IMR-90 (cell line): ENCODE data around the gene SLC26A11. TPM values are rescaled to one million over a fixed set of nuclear protein-coding genes. Genes with fewer than 3 reads are reported as not detected.

Source experiments
- ATAC-seq: fragments of 200-7000 bp; cut with Tn5 transposase; 2 replicates; pipeline ENCODE4 v1.9.1; 2020; ENCODE audit warnings: low read depth, mild to moderate bottlenecking, moderate library complexity
- BruUV-seq: library from RNA; stranded (reverse); fragments of 400-500 nt; replicated peaks from 2 replicates; lab custom pipeline; 2021; lab: Mats Ljungman, UMichigan
- CTCF ChIA-PET: fragments of 300-600 bp; formaldehyde crosslinking; extraction: SDS; loops from one replicate; lab custom pipeline; 2021; ENCODE audit warnings: antibody characterized with exemption; lab: Yijun Ruan, JAX
- POLR2A ChIA-PET: fragments of 300-600 bp; sonication (Branson Sonifier 250); formaldehyde crosslinking; loops from one replicate; lab custom pipeline; 2022; ENCODE audit warnings: antibody characterized with exemption; ENCODE audit not compliant: unreplicated experiment; lab: Charles Lee
- DNase-seq: peaks from one replicate; pipeline ENCODE4 v3.0.0; 2013
- H2AFZ ChIP-seq: replicated peaks from 2 replicates; pipeline ENCODE3; 2013; ENCODE audit warnings: low read length, mild to moderate bottlenecking; ENCODE audit not compliant: poor library complexity
- H2AK5ac ChIP-seq: 2 replicates; pipeline ENCODE4 v1.6.1; 2013; ENCODE audit warnings: low read depth, low read length, inconsistent platforms
- H2AK9ac ChIP-seq: replicated peaks from 2 replicates; pipeline ENCODE3; 2013; ENCODE audit warnings: mild to moderate bottlenecking, low read depth, low read length, moderate library complexity; ENCODE audit not compliant: poor library complexity
- H2BK120ac ChIP-seq: 2 replicates; pipeline ENCODE4 v1.6.1; 2013; ENCODE audit warnings: low read depth, low read length, inconsistent platforms
- H2BK15ac ChIP-seq: 3 replicates; pipeline ENCODE4 v1.6.1; 2013; ENCODE audit warnings: low read depth, low read length, inconsistent platforms
- H2BK20ac ChIP-seq: 2 replicates; pipeline ENCODE4 v1.6.1; 2013; ENCODE audit warnings: low read depth, mild to moderate bottlenecking, inconsistent platforms, low read length, moderate library complexity
- H2BK5ac ChIP-seq: 2 replicates; pipeline ENCODE4 v1.6.1; 2013; ENCODE audit warnings: mild to moderate bottlenecking, low read depth, low read length, inconsistent platforms; ENCODE audit not compliant: poor library complexity, severe bottlenecking
- H3K14ac ChIP-seq: replicated peaks from 2 replicates; pipeline ENCODE4 v1.6.1; 2013; ENCODE audit warnings: low read depth, low read length, inconsistent platforms
- H3K18ac ChIP-seq: 2 replicates; pipeline ENCODE4 v1.6.1; 2013; ENCODE audit warnings: low read depth, low read length, control low read depth
- H3K23ac ChIP-seq: 2 replicates; pipeline ENCODE4 v1.6.1; 2013; ENCODE audit warnings: low read depth, low read length, inconsistent platforms
- H3K27ac ChIP-seq: 2 replicates; pipeline ENCODE4 v1.5.1; 2013; ENCODE audit warnings: mild to moderate bottlenecking, control low read depth, low read length; ENCODE audit not compliant: insufficient read depth
- H3K27me3 ChIP-seq: 2 replicates; pipeline ENCODE4 v1.6.1; 2013; ENCODE audit warnings: low read length; ENCODE audit not compliant: control insufficient read depth, insufficient read depth
- H3K36me3 ChIP-seq: 2 replicates; pipeline ENCODE4 v1.6.1; 2013; ENCODE audit warnings: low read length, mixed read lengths; ENCODE audit not compliant: control insufficient read depth, insufficient read depth
- H3K4ac ChIP-seq: 2 replicates; pipeline ENCODE4 v1.6.1; 2013; ENCODE audit warnings: low read depth, low read length, inconsistent platforms
- H3K4me1 ChIP-seq: 2 replicates; pipeline ENCODE4 v1.6.1; 2013; ENCODE audit warnings: low read length, mixed read lengths; ENCODE audit not compliant: control insufficient read depth, insufficient read depth
- H3K4me2 ChIP-seq: 2 replicates; pipeline ENCODE4 v1.6.1; 2013; ENCODE audit warnings: low read depth, mild to moderate bottlenecking, control low read depth, low read length, moderate library complexity
- H3K4me3 ChIP-seq: 2 replicates; pipeline ENCODE4 v1.5.1; 2013; ENCODE audit warnings: low read depth, mild to moderate bottlenecking, control low read depth, low read length, moderate library complexity; ENCODE audit not compliant: insufficient read depth
- H3K56ac ChIP-seq: 2 replicates; pipeline ENCODE4 v1.6.1; 2013; ENCODE audit warnings: low read length, inconsistent platforms; ENCODE audit not compliant: insufficient read depth; ENCODE audit errors: extremely low read depth
- H3K79me1 ChIP-seq, 2 experiments: 2 replicates each; pipeline ENCODE4 v1.6.1; 2013; ENCODE audit warnings: low read length in 2 of 2, inconsistent platforms in 1 of 2, low read depth in 1 of 2
- H3K9ac ChIP-seq: 2 replicates; pipeline ENCODE4 v1.6.1; 2013; ENCODE audit warnings: low read depth, low read length, control low read depth
- H3K9me1 ChIP-seq: 2 replicates; pipeline ENCODE4 v1.6.1; 2013; ENCODE audit warnings: low read length, inconsistent platforms; ENCODE audit not compliant: insufficient read depth
- H3K9me3 ChIP-seq: 2 replicates; pipeline ENCODE4 v1.6.1; 2013; ENCODE audit warnings: low read length; ENCODE audit not compliant: control insufficient read depth, insufficient read depth
- H4K20me1 ChIP-seq: 2 replicates; pipeline ENCODE4 v1.6.1; 2013; ENCODE audit warnings: low read length, inconsistent platforms; ENCODE audit not compliant: insufficient read depth
- H4K5ac ChIP-seq: 2 replicates; pipeline ENCODE4 v1.6.1; 2013; ENCODE audit warnings: mild to moderate bottlenecking, low read depth, low read length, control low read depth
- H4K8ac ChIP-seq, 2 experiments: 2 replicates each; pipeline ENCODE4 v1.6.1; 2013; ENCODE audit warnings: low read depth in 2 of 2, low read length in 2 of 2, control low read depth in 1 of 2, inconsistent platforms in 1 of 2
- H4K91ac ChIP-seq: 2 replicates; pipeline ENCODE4 v1.6.1; 2013; ENCODE audit warnings: low read depth, low read length, inconsistent platforms; ENCODE audit not compliant: insufficient read depth
- CHD1 ChIP-seq: IDR thresholded peaks from 2 replicates; pipeline ENCODE4 v1.6.1; 2012; ENCODE audit warnings: low read depth, low read length, improper control_type of control experiment
- MAZ ChIP-seq: IDR thresholded peaks from 2 replicates; pipeline ENCODE4 v1.6.1; 2012; ENCODE audit warnings: low read depth, mild to moderate bottlenecking, low read length, improper control_type of control experiment, moderate library complexity, borderline replicate concordance
- NFE2L2 ChIP-seq: fragments of 150-350 bp; IDR thresholded peaks from 2 replicates; pipeline ENCODE4 v1.6.1; 2016; ENCODE audit warnings: low read depth, mild to moderate bottlenecking, low read length
- POLR2A ChIP-seq: IDR thresholded peaks from 2 replicates; pipeline ENCODE4 v1.6.1; 2012; ENCODE audit warnings: mild to moderate bottlenecking, low read depth, low read length
- RCOR1 ChIP-seq: IDR thresholded peaks from 2 replicates; pipeline ENCODE4 v1.6.1; 2012; ENCODE audit warnings: mild to moderate bottlenecking, low read length, improper control_type of control experiment; ENCODE audit not compliant: insufficient replicate concordance
- WGBS, 2 experiments: methylation state at CpG; one replicate each; pipeline versions ENCODE4 v1.1.5 to v1.1.7; 2013; ENCODE audit warnings: missing lambda C conversion rate in 2 of 2; ENCODE audit not compliant: insufficient read length in 1 of 2; ENCODE audit errors: extremely low coverage in 2 of 2; 5-methylcytosine and 5-hydroxymethylcytosine counted together
- dilution Hi-C: fragments of 300-500 bp; cut with HindIII; formaldehyde crosslinking; loops from one replicate; pipeline ENCODE4 v1.14.3; 2018; ENCODE audit warnings: low sequenced_read_pairs; ENCODE audit not compliant: unreplicated experiment
- in situ Hi-C: fragments of 300-500 bp; cut with MboI; formaldehyde crosslinking; loops from 3 replicates; pipeline ENCODE4 v1.14.3; 2019; ENCODE audit warnings: low sequenced_read_pairs, inconsistent platforms, mixed read lengths
- intact Hi-C: fragments of 100-400 bp; cut with micrococcal nuclease; formaldehyde crosslinking; loops from 2 replicates; pipeline ENCODE4 v1.10.0; 2022
- polyA plus RNA-seq, 3 experiments: library from polyadenylated mRNA; depleted of rRNA; stranded (reverse); fragments of >200 nt; gene quantifications; 2 replicates each; pipeline ENCODE4 v1.2.3, GENCODE V29; 2012; ENCODE audit warnings: low replicate concordance in 1 of 3
- total RNA-seq: library from RNA; depleted of rRNA; stranded (reverse); fragments of >200 nt; gene quantifications from 2 replicates; pipeline ENCODE4 v1.2.3, GENCODE V29; 2012
- TF ChIP-seq, protein P1 (sequence below): fragments of 150-350 bp; IDR thresholded peaks from 2 replicates; pipeline ENCODE4 v1.6.1; 2017; ENCODE audit warnings: mild to moderate bottlenecking, antibody characterized with exemption, low read length, low read depth

The SLC26A11 gene
- total and polyA plus RNA-seq, 2 of the 4 experiments (the other 2 are of a cell fraction) = 3.2 to 15.6 TPM

DNA sequence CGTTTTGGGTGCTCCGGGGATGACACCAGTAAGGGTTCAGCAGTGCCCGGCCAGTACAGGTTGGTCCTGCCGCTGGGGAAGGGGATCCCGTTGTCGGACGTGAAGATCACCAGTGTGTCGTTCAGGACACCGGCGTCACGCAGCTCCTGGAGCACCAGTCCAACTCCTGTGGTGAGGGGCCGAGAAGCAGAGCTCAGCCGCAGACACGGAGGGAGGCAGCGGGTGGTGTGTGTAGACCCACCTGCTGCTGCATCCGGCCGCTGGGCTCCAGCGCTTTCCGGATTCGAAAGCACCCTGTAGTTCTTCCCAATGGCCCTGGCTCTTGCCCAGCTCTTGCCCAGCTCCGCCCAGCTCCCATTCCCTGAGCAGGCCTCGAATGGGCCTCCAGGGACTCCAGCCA is 8.1 kb upstream of the SLC26A11 start:
- TF ChIP-seq CHD1 (no peak), NFE2L2 (no peak), MAZ (no peak), RCOR1 (no peak), POLR2A (no peak)
- TF ChIP-seq, protein P1, sequence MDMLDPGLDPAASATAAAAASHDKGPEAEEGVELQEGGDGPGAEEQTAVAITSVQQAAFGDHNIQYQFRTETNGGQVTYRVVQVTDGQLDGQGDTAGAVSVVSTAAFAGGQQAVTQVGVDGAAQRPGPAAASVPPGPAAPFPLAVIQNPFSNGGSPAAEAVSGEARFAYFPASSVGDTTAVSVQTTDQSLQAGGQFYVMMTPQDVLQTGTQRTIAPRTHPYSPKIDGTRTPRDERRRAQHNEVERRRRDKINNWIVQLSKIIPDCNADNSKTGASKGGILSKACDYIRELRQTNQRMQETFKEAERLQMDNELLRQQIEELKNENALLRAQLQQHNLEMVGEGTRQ = no peak
- H3K4ac ChIP-seq = no peak overlapping the region
- dilution Hi-C loops = no loop called here
- 99% methylated on average over 14 of the region's 22 CpGs; no CpG with 5 or more reads in 1 of the 2 experiments for WGBS, 2 experiments
- no peak overlapping the region for H4K91ac ChIP-seq
- no peak overlapping the region for H2BK120ac ChIP-seq
- no peaks in the 10 kb centered on the region for H3K27me3 ChIP-seq
- H4K8ac ChIP-seq = no peak overlapping the region
- no peak overlapping the region for H3K56ac ChIP-seq
- no peak for ATAC-seq
- H3K9me1 ChIP-seq = peaks cover 8% of the 10 kb centered on the region
- no peak overlapping the region for H2BK20ac ChIP-seq
- BruUV-seq = no TSS peak
- no peak overlapping the region for H2AFZ ChIP-seq
- H3K79me1 ChIP-seq = peaks cover 6 to 8% of the 10 kb centered on the region in 2 experiments
- ChIA-PET CTCF (no interaction called here), POLR2A (no interaction called here)
- DNase-seq = no peak
- H2BK5ac ChIP-seq = no peak overlapping the region
- H3K9ac ChIP-seq = no peak overlapping the region
- peaks cover 11% of the 10 kb centered on the region for H4K20me1 ChIP-seq
- no peak overlapping the region for H3K18ac ChIP-seq
- no peak overlapping the region for H2AK5ac ChIP-seq
- intact Hi-C loops = no loop called here
- no peak overlapping the region for H2BK15ac ChIP-seq
- no peak overlapping the region for H3K14ac ChIP-seq
- H4K5ac ChIP-seq = no peak overlapping the region
- no peak overlapping the region for H2AK9ac ChIP-seq
- H3K36me3 ChIP-seq = peaks cover 75% of the 10 kb centered on the region
- no peaks in the 10 kb centered on the region for H3K4me1 ChIP-seq
- no peak overlapping the region for H3K27ac ChIP-seq
- in situ Hi-C loops = no loop called here
- H3K4me3 ChIP-seq = no peak overlapping the region
- H3K23ac ChIP-seq = no peak overlapping the region
- no peaks in the 10 kb centered on the region for H3K9me3 ChIP-seq
- H3K4me2 ChIP-seq = no peak overlapping the region
